Measurements from ENCODE around the gene CISD2. TPM values are rescaled to one million over a fixed set of nuclear protein-coding genes. Genes with fewer than 3 reads are reported as not detected.
"Not testable (repeated sequence)": the region's sequence is repeated elsewhere in the genome, so short reads cannot be mapped to it uniquely, and the experiment has no call there.

Gene CISD2
- total and polyA plus RNA-seq, 2 experiments from 2014 or later, result 34.1 to 102 TPM

DNA sequence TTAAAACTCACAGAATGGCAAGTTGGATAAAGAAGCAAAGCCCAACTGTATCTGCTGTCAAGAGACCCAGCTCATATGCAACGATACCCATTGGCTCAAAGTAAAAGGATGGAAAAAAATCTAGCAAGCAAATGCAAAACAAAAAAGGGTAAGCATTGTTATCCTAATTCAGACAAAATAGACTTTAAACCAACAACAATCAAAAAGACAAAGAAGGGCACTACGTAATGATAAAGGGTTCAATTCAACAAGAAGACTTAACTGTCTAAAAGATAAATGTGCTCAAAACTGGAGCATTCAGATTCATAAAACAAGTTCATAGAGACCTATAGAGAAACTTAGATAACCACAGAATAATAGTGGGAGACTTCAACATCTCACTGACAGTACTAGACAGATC, 69.3 kb downstream of the CISD2 start:
- peak; percentile 59; the same call in 1 of the 2 replicates for TF ChIP-seq NANOG (IDR thresholded peaks at IDR 0.05; ENCODE audit: borderline replicate concordance)
- H4K20me1 ChIP-seq (replicated peaks; ENCODE audit: insufficient read depth); H3K36me3 Mint-ChIP-seq (ENCODE audit: low read depth); H3K9me3 Mint-ChIP-seq; H3K27ac Mint-ChIP-seq; H3K9me2 ChIP-seq (ENCODE audit: insufficient read depth); H3K4me3 Mint-ChIP-seq; H2AFZ ChIP-seq; H3K4me1 Mint-ChIP-seq; H3K79me2 ChIP-seq (replicated peaks; ENCODE audit: insufficient read depth); ATAC-seq; H3F3A ChIP-seq (replicated peaks; ENCODE audit: low read depth); H3K36me3 ChIP-seq (ENCODE audit: insufficient read depth); H3K27ac ChIP-seq (ENCODE audit: low read depth); H3K4me1 ChIP-seq (ENCODE audit: insufficient read depth); H3K27me3 Mint-ChIP-seq (ENCODE audit: insufficient read depth, low read depth, poor library complexity); H3K4me3 ChIP-seq: not testable (repeated sequence)
- DNase-seq (ENCODE audit: low spot score), result peak; percentile 10
- peaks cover 32% of the 10 kb centered on the region for H3K27me3 ChIP-seq (ENCODE audit: insufficient read depth)
- 0 out of 2 replicates have a peak overlapping the region, but pooled peaks have one; percentile 13 for H3K4me2 ChIP-seq

Small RNAs within 50 kb of the gene (small RNA-seq; reads per million reads assigned to genes)
- not detected for gene RNU7-151P (ENCODE audit: low replicate concordance)

Other genes starting within 250 kb of the CISD2 start
- gene MANBA, start 108.0 kb upstream of the CISD2 start, total RNA-seq (2014; rRNA removed; shearing (Covaris generic)), result 35.7 and 54.3 TPM in 2 replicates
- gene MANBA, start 108.0 kb upstream of the CISD2 start, polyA plus RNA-seq (2016; fragmentation: Nextera tagmentation; extraction: Ambion mirVana), result 13.2 and 13.5 TPM in 2 replicates
- gene UBE2D3, start 41.4 kb upstream of the CISD2 start, total RNA-seq (2014; rRNA removed; shearing (Covaris generic)), result 470 and 498 TPM in 2 replicates
- gene UBE2D3, start 41.4 kb upstream of the CISD2 start, polyA plus RNA-seq (2016; fragmentation: Nextera tagmentation; extraction: Ambion mirVana), result 223 and 250 TPM in 2 replicates
- gene SLC9B1, start 150.7 kb downstream of the CISD2 start, total RNA-seq (2014; rRNA removed; shearing (Covaris generic)), result 0.62 and 0.80 TPM in 2 replicates
- gene SLC9B1, start 150.7 kb downstream of the CISD2 start, polyA plus RNA-seq (2016; fragmentation: Nextera tagmentation; extraction: Ambion mirVana), result 0.59 and 0.66 TPM in 2 replicates
- gene SLC9B2, start 207.8 kb downstream of the CISD2 start, total RNA-seq (2014; rRNA removed; shearing (Covaris generic)), result 3.2 and 13.0 TPM in 2 replicates
- 4.4 TPM in 2 replicates for gene SLC9B2, start 207.8 kb downstream of the CISD2 start, polyA plus RNA-seq (2016; fragmentation: Nextera tagmentation; extraction: Ambion mirVana)
- 36.5 and 60.0 TPM in 2 replicates for gene BDH2, start 230.8 kb downstream of the CISD2 start, total RNA-seq (2014; rRNA removed; shearing (Covaris generic))
- 66.4 and 73.9 TPM in 2 replicates for gene BDH2, start 230.8 kb downstream of the CISD2 start, polyA plus RNA-seq (2016; fragmentation: Nextera tagmentation; extraction: Ambion mirVana)